Esophagus muscularis mucosa (tissue), 3 donors: ENCODE measurements around the gene PLEKHH1.

Experiments used
- POLR2A ChIP-seq: fragments of 450-650 bp; IDR thresholded peaks from one replicate; pipeline ENCODE4 v1.6.1; 2017; ENCODE audit warnings: antibody characterized with exemption, moderate library complexity, mild to moderate bottlenecking, low read depth
- TF ChIP-seq, protein P1 (sequence below), 3 experiments: fragments of 200-600 bp in 2 of 3; fragments of 450-650 bp in 1 of 3; sonication (generic) in 2 of 3; IDR thresholded peaks; one replicate each; pipeline ENCODE4 v1.5.1; 2017 to 2019; ENCODE audit warnings: antibody characterized with exemption in 3 of 3, mild to moderate bottlenecking in 2 of 3, moderate library complexity in 1 of 3

DNA sequence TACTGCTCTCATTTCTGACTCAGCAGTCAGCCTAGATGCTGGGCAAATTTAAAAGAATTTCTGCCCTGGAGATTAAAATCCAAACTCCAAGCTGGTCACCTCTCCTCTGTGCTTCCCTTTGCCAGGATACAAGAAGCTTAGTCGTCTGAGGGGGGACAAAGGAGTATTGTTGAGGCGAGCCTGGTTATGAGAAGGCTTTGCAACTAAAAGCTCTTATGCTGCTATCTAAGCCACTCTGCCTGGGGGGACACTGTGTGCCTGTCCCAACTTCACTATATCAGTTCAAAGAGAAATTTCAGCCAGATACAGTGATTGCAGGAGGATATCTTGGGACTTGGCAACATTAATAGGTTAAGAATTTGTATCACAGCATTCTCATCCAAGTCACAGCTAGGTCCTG is 10.8 kb upstream of the PLEKHH1 start:
- TF ChIP-seq, protein P1, sequence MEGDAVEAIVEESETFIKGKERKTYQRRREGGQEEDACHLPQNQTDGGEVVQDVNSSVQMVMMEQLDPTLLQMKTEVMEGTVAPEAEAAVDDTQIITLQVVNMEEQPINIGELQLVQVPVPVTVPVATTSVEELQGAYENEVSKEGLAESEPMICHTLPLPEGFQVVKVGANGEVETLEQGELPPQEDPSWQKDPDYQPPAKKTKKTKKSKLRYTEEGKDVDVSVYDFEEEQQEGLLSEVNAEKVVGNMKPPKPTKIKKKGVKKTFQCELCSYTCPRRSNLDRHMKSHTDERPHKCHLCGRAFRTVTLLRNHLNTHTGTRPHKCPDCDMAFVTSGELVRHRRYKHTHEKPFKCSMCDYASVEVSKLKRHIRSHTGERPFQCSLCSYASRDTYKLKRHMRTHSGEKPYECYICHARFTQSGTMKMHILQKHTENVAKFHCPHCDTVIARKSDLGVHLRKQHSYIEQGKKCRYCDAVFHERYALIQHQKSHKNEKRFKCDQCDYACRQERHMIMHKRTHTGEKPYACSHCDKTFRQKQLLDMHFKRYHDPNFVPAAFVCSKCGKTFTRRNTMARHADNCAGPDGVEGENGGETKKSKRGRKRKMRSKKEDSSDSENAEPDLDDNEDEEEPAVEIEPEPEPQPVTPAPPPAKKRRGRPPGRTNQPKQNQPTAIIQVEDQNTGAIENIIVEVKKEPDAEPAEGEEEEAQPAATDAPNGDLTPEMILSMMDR (IDR thresholded peaks at IDR 0.05) = no peak
- TF ChIP-seq POLR2A = no peak
